Calu3 (cell line): ENCODE data around the gene PLCZ1. TPM values are rescaled to one million over a fixed set of nuclear protein-coding genes. Genes with fewer than 3 reads are reported as not detected.

Experiments used
- BruUV-seq: library from RNA; stranded (reverse); fragments of 400-500 nt; replicated peaks from 2 replicates; lab custom pipeline; 2021; lab: Mats Ljungman, UMichigan
- CTCF ChIA-PET: fragments of 300-600 bp; sonication (Branson Sonifier 250); formaldehyde crosslinking; loops from one replicate; lab custom pipeline; 2022; ENCODE audit warnings: antibody characterized with exemption; lab: Charles Lee
- DNase-seq: peaks from one replicate; pipeline ENCODE4 v3.0.0; 2022
- H3K27ac Mint-ChIP-seq: one replicate; pipeline ENCODE4 v1.8.0; 2022; ENCODE audit warnings: mixed read lengths; ENCODE audit not compliant: unreplicated experiment
- H3K27me3 Mint-ChIP-seq: one replicate; pipeline ENCODE4 v1.8.0; 2022; ENCODE audit warnings: mixed read lengths; ENCODE audit not compliant: unreplicated experiment
- H3K36me3 Mint-ChIP-seq: one replicate; pipeline ENCODE4 v1.8.0; 2022; ENCODE audit warnings: mild to moderate bottlenecking, moderate library complexity, mixed read lengths; ENCODE audit not compliant: insufficient read depth, unreplicated experiment
- H3K4me1 Mint-ChIP-seq: one replicate; pipeline ENCODE4 v1.8.0; 2022; ENCODE audit warnings: mild to moderate bottlenecking, low read depth, mixed read lengths; ENCODE audit not compliant: unreplicated experiment
- H3K4me3 Mint-ChIP-seq: one replicate; pipeline ENCODE4 v1.8.0; 2022; ENCODE audit warnings: mild to moderate bottlenecking, low read depth, moderate library complexity, mixed read lengths; ENCODE audit not compliant: unreplicated experiment
- H3K9me3 Mint-ChIP-seq: one replicate; pipeline ENCODE4 v1.8.0; 2022; ENCODE audit warnings: low read depth, mixed read lengths; ENCODE audit not compliant: unreplicated experiment
- CTCF ChIP-seq: fragments of 200-600 bp; IDR thresholded peaks from one replicate; pipeline ENCODE4 v1.8.0; 2022; ENCODE audit warnings: antibody characterized with exemption; ENCODE audit not compliant: unreplicated experiment
- intact Hi-C: fragments of 100-400 bp; cut with micrococcal nuclease; formaldehyde crosslinking; loops from one replicate; pipeline ENCODE4 v1.10.0; 2022; ENCODE audit not compliant: unreplicated experiment
- total RNA-seq: library from RNA; stranded (reverse); gene quantifications from 2 replicates; pipeline ENCODE4 v1.2.3, GENCODE V29; 2022

The PLCZ1 gene
- total RNA-seq, 1 experiment from 2014 or later = not detected

GRCh38 chr12:18731156-18731555 is 6.7 kb downstream of the PLCZ1 start:
- H3K36me3 Mint-ChIP-seq = no peaks in the 10 kb centered on the region
- no peak for DNase-seq
- H3K27ac Mint-ChIP-seq = no peak overlapping the region
- CTCF ChIA-PET = no interaction called here
- H3K4me1 Mint-ChIP-seq = peaks cover 11% of the 10 kb centered on the region
- no TSS peak for BruUV-seq
- H3K27me3 Mint-ChIP-seq = no peaks in the 10 kb centered on the region
- TF ChIP-seq CTCF = no peak
- intact Hi-C loops = no loop called here
- peaks cover 12% of the 10 kb centered on the region for H3K9me3 Mint-ChIP-seq
- no peak overlapping the region for H3K4me3 Mint-ChIP-seq

DNA sequence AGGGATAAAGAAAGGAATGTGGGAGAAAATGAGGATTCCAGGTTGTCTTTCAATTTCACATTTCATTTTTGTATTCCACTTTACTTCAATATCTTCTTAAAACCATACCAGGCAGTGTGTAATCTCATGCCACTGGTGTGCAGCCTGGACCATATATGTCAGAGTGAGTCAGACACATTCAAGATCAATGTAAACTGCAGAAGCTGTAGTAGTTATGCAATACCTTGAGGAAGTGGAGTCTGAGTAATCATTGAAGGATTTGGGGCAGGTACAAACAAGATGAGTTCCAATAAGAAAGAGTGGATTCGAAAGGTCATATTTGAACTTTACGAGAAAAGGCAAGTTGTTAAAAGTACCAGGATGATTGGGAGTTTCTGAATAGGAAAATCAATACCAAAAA is 14.1 kb downstream of the PLCZ1 start:
- TF ChIP-seq CTCF = no peak
- DNase-seq = peak; percentile 31
- CTCF ChIA-PET = interaction anchor here (0.9 kb wide), 1 partner anchor 578 kb away, joined by 3 read pairs; no protein-coding TSS in a partner anchor
- Mint-ChIP-seq H3K4me1 (peaks cover 48% of the 10 kb centered on the region), H3K27ac (peak overlapping the region; percentile 67), H3K27me3 (no peaks in the 10 kb centered on the region), H3K36me3 (peaks cover 6% of the 10 kb centered on the region), H3K9me3 (peaks cover 2% of the 10 kb centered on the region), H3K4me3 (peak overlapping the region; percentile 42)
- intact Hi-C loops = loop anchor here (10.0 kb wide), 2 partner anchors 71 to 289 kb away; no protein-coding TSS in a partner anchor
- BruUV-seq = no TSS peak

DNA sequence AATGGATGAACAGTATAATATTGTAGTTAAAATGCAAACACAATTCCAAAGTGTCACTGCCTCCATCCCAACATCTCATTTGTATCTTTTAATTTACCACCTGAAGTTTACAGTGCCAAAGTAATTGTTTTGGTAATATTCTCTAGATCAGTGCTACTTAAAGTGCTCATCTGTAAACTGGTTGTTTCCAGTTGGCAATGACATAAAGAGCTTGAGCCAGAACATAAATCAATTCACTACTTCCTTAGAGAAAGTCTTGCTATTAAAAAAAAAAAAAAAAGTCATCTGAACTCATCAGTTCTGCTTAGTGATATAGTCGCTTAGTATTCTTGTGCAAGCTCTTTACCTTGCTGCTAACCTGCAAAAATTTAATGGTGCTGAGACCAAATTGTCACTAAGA is 16.4 kb downstream of the PLCZ1 start:
- Mint-ChIP-seq H3K4me1 (peaks cover 44% of the 10 kb centered on the region), H3K27ac (no peak overlapping the region), H3K27me3 (no peaks in the 10 kb centered on the region), H3K9me3 (peaks cover 3% of the 10 kb centered on the region), H3K36me3 (peaks cover 6% of the 10 kb centered on the region), H3K4me3 (no peak overlapping the region)
- CTCF ChIA-PET = no interaction called here
- no peak for DNase-seq
- no peak for TF ChIP-seq CTCF
- intact Hi-C loops = loop anchor here (10.0 kb wide), 2 partner anchors 73 to 287 kb away; no protein-coding TSS in a partner anchor
- no TSS peak for BruUV-seq

GRCh38 chr12:18720690-18721089 is 17.1 kb downstream of the PLCZ1 start:
- Mint-ChIP-seq H3K9me3 (peaks cover 3% of the 10 kb centered on the region), H3K4me3 (no peak overlapping the region), H3K36me3 (peaks cover 6% of the 10 kb centered on the region), H3K27ac (no peak overlapping the region), H3K4me1 (peaks cover 42% of the 10 kb centered on the region), H3K27me3 (no peaks in the 10 kb centered on the region)
- DNase-seq = no peak
- CTCF ChIA-PET = no interaction called here
- TF ChIP-seq CTCF = no peak
- BruUV-seq = no TSS peak
- intact Hi-C loops = loop anchor here (10.0 kb wide), 2 partner anchors 74 to 286 kb away; no protein-coding TSS in a partner anchor
